ENCODE data around the gene SPEM3.

Gene SPEM3

GRCh38 chr17:7408863-7409262 lies 19.8 kb upstream of the SPEM3 start:
- TF ChIP-seq CTCF (IDR thresholded peaks at IDR 0.05; ENCODE audit: extremely low read depth, missing control alignments), result no peak
- DNase-seq (ENCODE audit: low spot score), result no peak

DNA sequence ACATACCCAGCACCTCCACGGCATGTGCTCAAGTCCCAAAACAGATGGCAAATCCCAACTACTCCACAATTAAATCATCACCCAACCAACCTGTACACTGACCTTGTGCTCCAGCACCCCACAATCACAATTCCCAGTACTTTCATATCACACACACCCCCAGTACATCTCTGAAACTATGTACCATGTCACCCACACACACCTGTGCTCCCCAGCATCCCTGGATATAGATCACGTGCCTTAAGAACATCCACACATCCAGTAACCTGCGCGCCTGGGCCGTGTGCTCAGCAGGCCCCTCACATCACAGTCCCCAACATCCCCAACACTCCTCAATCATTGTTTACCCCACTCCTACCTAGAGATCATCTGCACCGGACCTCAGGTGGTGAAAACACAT lies 18.9 kb upstream of the SPEM3 start:
- DNase-seq (ENCODE audit: low spot score), result no peak
- no peak for TF ChIP-seq CTCF (IDR thresholded peaks at IDR 0.05; ENCODE audit: extremely low read depth, missing control alignments)

GRCh38 chr17:7410634-7411426 lies 17.8 kb upstream of the SPEM3 start:
- TF ChIP-seq CTCF (IDR thresholded peaks at IDR 0.05; ENCODE audit: extremely low read depth, missing control alignments), result no peak
- no peak for DNase-seq (ENCODE audit: low spot score)

- no peak for DNase-seq (ENCODE audit: low spot score)
- TF ChIP-seq CTCF (IDR thresholded peaks at IDR 0.05; ENCODE audit: extremely low read depth, missing control alignments), result no peak
Observed at GRCh38 chr17:7411427-7411750, 17.3 kb upstream of the SPEM3 start.

- no peak for TF ChIP-seq CTCF (IDR thresholded peaks at IDR 0.05; ENCODE audit: extremely low read depth, missing control alignments)
- no peak for DNase-seq (ENCODE audit: low spot score)
Observed at GRCh38 chr17:7413346-7413985, 15.2 kb upstream of the SPEM3 start.

DNA sequence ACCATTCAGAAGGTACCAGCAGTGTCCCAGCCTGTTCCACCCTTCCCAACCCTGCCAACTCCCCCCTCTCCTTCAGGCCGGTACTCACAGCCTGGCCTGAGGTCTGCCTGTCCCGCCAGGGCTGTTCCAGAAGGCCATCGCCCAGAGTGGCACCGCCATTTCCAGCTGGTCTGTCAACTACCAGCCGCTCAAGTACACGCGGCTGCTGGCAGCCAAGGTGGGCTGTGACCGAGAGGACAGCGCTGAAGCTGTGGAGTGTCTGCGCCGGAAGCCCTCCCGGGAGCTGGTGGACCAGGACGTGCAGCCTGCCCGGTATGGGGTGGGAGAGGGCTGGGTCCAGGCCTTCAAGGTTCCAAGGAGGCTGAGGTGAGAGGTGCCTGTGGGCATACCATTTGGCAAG lies 13.8 kb upstream of the SPEM3 start:
- no peak for DNase-seq (ENCODE audit: low spot score)
- no peak for TF ChIP-seq CTCF (IDR thresholded peaks at IDR 0.05; ENCODE audit: extremely low read depth, missing control alignments)

GRCh38 chr17:7415784-7416183 lies 12.9 kb upstream of the SPEM3 start:
- DNase-seq (ENCODE audit: low spot score), result no peak
- TF ChIP-seq CTCF (IDR thresholded peaks at IDR 0.05; ENCODE audit: extremely low read depth, missing control alignments), result no peak

Measured in GM20000 (cell line).